ENCODE data around the gene GALNT11. TPM values are rescaled to one million over a fixed set of nuclear protein-coding genes. Genes with fewer than 3 reads are reported as not detected.

Gene GALNT11
- total and polyA plus RNA-seq, 5 donors: 18.1 to 26.8 (median 26.0) TPM

DNA sequence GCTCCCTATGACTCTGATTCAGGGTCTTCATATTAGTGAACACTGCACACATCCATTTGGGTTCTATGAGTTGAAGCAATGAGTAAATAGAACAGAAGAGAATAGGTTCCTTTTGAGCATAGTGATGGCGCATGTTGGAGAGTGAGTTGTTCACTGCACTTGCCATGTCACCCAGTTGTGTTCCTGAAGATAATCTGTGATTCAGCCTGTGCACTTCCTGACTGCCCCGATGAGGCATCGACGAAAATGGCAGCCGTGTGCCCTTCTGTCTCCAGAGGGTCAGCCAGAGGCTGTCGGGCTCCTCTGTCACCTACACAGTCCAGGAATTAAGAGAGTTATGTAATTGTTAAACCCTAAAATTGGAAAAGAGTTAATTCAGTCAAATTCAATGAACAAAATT, 94.7 kb downstream of the GALNT11 start:
- WGBS: 90% methylated on average over 6 of the region's 6 CpGs
- DNase-seq (no peak), ATAC-seq (no peak)
- Histone ChIP-seq H3K4me3 (ENCODE audit: low read length) (no peak overlapping the region), H3K27me3 (ENCODE audit: control insufficient read depth, insufficient read depth) (no peaks in the 10 kb centered on the region), H3K27ac (ENCODE audit: low read length) (no peak overlapping the region), H3K4me1 (ENCODE audit: control insufficient read depth, insufficient read depth, low read length) (no peaks in the 10 kb centered on the region), H3K9me3 (ENCODE audit: control insufficient read depth, low read length) (no peaks in the 10 kb centered on the region)
- intact Hi-C loops (cut with DNase I): no loop called here

- no peak for ATAC-seq
- intact Hi-C loops (cut with DNase I): no loop called here
- 95% methylated on average over 7 of the region's 7 CpGs for WGBS
Measured at GRCh38 chr7:152120776-152121175, 95.3 kb downstream of the GALNT11 start.

DNA sequence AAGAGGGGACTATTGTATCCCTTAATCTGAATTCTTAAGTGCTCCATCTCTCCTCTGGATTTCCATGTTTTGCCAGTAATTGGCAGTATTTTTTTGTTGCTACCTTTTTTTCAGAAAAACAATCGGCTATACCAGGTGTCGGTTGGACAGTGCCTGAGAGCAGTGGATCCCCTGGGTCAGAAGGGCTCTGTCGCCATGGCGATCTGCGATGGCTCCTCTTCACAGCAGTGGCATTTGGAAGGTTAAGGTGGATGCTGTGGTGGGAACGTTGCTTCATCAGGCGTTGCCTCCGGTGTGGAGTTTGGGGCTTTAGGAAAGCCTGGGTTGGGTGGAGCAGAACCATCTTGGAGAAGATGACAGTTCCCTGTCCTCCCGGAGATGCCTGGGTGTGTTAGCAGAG, 96.0 kb downstream of the GALNT11 start:
- intact Hi-C loops (cut with DNase I): no loop called here
- Histone ChIP-seq H3K9me3 (ENCODE audit: control insufficient read depth, low read length) (no peaks in the 10 kb centered on the region), H3K4me3 (ENCODE audit: low read length) (no peak overlapping the region), H3K27me3 (ENCODE audit: control insufficient read depth, insufficient read depth) (no peaks in the 10 kb centered on the region), H3K4me1 (ENCODE audit: control insufficient read depth, insufficient read depth, low read length) (no peaks in the 10 kb centered on the region), H3K27ac (ENCODE audit: low read length) (no peak overlapping the region)
- DNase-seq (no peak), ATAC-seq (no peak)
- WGBS: 93% methylated on average over 9 of the region's 9 CpGs

More at GRCh38 chr7:152120776-152121175, 95.3 kb downstream of the GALNT11 start:
- no peaks in the 10 kb centered on the region for H3K9me3 ChIP-seq (ENCODE audit: control insufficient read depth, low read length)
- no peak for DNase-seq
- H3K4me1 ChIP-seq (ENCODE audit: control insufficient read depth, insufficient read depth, low read length): no peaks in the 10 kb centered on the region
- no peak overlapping the region for H3K27ac ChIP-seq (ENCODE audit: low read length)
- no peak overlapping the region for H3K4me3 ChIP-seq (ENCODE audit: low read length)
- no peaks in the 10 kb centered on the region for H3K27me3 ChIP-seq (ENCODE audit: control insufficient read depth, insufficient read depth)

- intact Hi-C loops (cut with DNase I): no loop called here
- H3K9me3 ChIP-seq (ENCODE audit: control insufficient read depth, low read length): no peaks in the 10 kb centered on the region
- ATAC-seq: no peak
- no peak for DNase-seq
- 94% methylated on average over 1 of the region's 1 CpG for WGBS
- no peak overlapping the region for H3K27ac ChIP-seq (ENCODE audit: low read length)
- no peaks in the 10 kb centered on the region for H3K4me1 ChIP-seq (ENCODE audit: control insufficient read depth, insufficient read depth, low read length)
- H3K27me3 ChIP-seq (ENCODE audit: control insufficient read depth, insufficient read depth): no peaks in the 10 kb centered on the region
- no peak overlapping the region for H3K4me3 ChIP-seq (ENCODE audit: low read length)
Measured at GRCh38 chr7:152122540-152122939, 97.1 kb downstream of the GALNT11 start.

GRCh38 chr7:152126741-152127140, 101.3 kb downstream of the GALNT11 start:
- Histone ChIP-seq H3K27ac (ENCODE audit: low read length) (no peak overlapping the region), H3K27me3 (ENCODE audit: control insufficient read depth, insufficient read depth) (no peaks in the 10 kb centered on the region), H3K4me1 (ENCODE audit: control insufficient read depth, insufficient read depth, low read length) (no peaks in the 10 kb centered on the region), H3K4me3 (ENCODE audit: low read length) (no peak overlapping the region), H3K9me3 (ENCODE audit: control insufficient read depth, low read length) (no peaks in the 10 kb centered on the region)
- ATAC-seq: no peak
- peak in 1 of 3 donors; percentile 54 for DNase-seq
- WGBS: 90% methylated on average over 7 of the region's 7 CpGs
- intact Hi-C loops (cut with DNase I): no loop called here

- ATAC-seq: no peak
- no peak for DNase-seq
- Histone ChIP-seq H3K9me3 (ENCODE audit: control insufficient read depth, low read length) (no peaks in the 10 kb centered on the region), H3K4me1 (ENCODE audit: control insufficient read depth, insufficient read depth, low read length) (no peaks in the 10 kb centered on the region), H3K4me3 (ENCODE audit: low read length) (no peak overlapping the region), H3K27me3 (ENCODE audit: control insufficient read depth, insufficient read depth) (no peaks in the 10 kb centered on the region), H3K27ac (ENCODE audit: low read length) (no peak overlapping the region)
- intact Hi-C loops (cut with DNase I): no loop called here
- 96% methylated on average over 19 of the region's 19 CpGs for WGBS
Measured at GRCh38 chr7:152127229-152127628, 101.8 kb downstream of the GALNT11 start.

DNA sequence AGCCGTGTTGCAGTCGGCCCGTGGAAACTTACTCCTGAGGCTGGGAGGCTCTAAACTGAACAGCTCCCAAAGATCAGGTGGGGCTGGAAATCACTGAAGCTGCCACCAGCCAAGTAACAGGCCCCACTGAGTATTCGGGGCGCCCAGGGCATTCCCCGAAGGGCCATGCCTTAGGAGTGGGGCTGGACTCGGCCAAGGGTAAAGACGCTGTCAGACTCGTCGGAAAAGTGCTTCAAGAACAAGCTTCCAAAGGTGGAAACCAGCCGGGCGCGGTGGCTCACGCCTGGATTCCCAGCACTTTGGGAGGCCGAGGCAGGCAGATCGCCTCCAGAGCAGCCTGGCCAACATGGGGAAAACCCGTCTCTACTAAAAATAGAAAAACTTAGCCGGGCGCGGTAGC, 102.8 kb downstream of the GALNT11 start:
- Histone ChIP-seq H3K27me3 (ENCODE audit: control insufficient read depth, insufficient read depth) (no peaks in the 10 kb centered on the region), H3K27ac (ENCODE audit: low read length) (no peak overlapping the region), H3K4me3 (ENCODE audit: low read length) (no peak overlapping the region), H3K9me3 (ENCODE audit: control insufficient read depth, low read length) (no peaks in the 10 kb centered on the region), H3K4me1 (ENCODE audit: control insufficient read depth, insufficient read depth, low read length) (no peaks in the 10 kb centered on the region)
- 98% methylated on average over 20 of the region's 20 CpGs for WGBS
- intact Hi-C loops (cut with DNase I): no loop called here
- ATAC-seq: no peak
- DNase-seq: no peak

GRCh38 chr7:152128741-152129461, 103.4 kb downstream of the GALNT11 start:
- DNase-seq (peak in 1 of 3 donors; percentile 49), ATAC-seq (no peak)
- WGBS: 98% methylated on average over 60 of the region's 60 CpGs
- Histone ChIP-seq H3K27me3 (ENCODE audit: control insufficient read depth, insufficient read depth) (no peaks in the 10 kb centered on the region), H3K9me3 (ENCODE audit: control insufficient read depth, low read length) (no peaks in the 10 kb centered on the region), H3K27ac (ENCODE audit: low read length) (no peak overlapping the region), H3K4me1 (ENCODE audit: control insufficient read depth, insufficient read depth, low read length) (no peaks in the 10 kb centered on the region), H3K4me3 (ENCODE audit: low read length) (no peak overlapping the region)
- intact Hi-C loops (cut with DNase I): no loop called here

DNA sequence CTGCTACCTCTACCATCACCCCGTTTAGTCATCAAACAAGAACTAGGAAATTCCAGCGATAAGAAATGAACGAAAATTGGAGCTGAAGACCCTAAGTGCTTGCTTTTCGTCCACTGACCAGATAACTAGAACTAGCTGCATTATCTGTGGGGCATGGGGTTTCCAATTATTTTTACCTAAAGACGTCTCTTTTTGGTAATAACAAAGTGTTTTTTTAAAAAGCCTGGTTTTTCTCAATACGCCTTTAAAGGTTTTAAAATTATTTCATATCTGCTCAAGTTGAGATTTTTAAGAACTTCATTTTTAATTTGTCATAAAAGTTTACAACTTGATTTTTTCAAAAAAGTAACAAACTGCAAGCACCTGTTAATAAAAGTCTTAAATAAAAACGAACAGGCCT, 104.2 kb downstream of the GALNT11 start:
- DNase-seq (no peak), ATAC-seq (no peak)
- 91% methylated on average over 7 of the region's 7 CpGs for WGBS
- H3K27ac ChIP-seq (ENCODE audit: low read length): no peak overlapping the region
- no peak overlapping the region for H3K4me3 ChIP-seq (ENCODE audit: low read length)
- H3K9me3 ChIP-seq (ENCODE audit: control insufficient read depth, low read length): no peaks in the 10 kb centered on the region
- intact Hi-C loops (cut with DNase I): no loop called here
- H3K27me3 ChIP-seq (ENCODE audit: control insufficient read depth, insufficient read depth): no peaks in the 10 kb centered on the region
- H3K4me1 ChIP-seq (ENCODE audit: control insufficient read depth, insufficient read depth, low read length): no peaks in the 10 kb centered on the region

DNA sequence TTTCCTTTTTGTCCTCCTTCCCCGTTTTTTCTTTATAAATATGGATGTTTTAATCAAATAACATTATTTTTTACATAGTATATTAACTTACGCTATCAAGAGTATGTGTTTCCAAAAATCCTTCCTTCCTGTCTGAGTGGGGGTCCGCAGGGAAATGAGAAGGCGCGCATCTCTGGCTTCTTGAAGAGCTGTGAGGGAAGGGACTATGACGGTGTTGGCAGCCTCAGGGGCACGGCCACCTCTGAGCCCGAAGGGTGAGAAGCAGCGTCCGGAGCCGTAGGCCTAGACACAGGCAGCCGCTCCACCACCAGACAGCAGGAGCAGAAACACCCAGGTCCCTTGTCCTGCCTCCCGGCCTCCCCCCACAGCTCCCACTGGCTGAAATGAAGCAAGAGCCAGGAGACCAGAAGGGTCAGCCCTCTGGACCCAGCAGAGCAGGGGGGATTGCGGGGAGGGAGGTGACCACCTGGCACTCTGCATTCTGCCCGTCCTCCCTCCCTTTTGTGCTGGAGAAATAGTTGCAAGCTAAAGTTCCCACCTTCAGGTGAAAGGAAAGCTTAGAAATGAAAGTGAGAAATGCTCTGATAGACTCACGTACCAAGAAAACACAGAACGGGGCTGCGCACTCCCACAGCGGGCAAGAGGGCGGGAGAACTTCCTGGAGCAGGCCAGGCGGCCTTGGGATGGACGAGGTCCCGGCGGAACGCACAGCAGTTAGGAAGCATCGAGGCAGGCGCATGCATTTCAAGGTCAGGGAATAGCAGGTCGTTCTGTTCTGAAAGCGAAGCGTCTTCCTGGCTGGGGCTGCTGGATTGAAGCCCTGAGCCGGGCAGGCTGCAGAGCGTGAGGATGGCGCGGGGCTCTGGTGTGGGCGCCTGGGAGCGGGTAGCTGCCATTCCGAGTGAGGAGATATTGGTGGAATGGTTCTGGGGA, 105.5 kb downstream of the GALNT11 start:
- 95% methylated on average over 37 of the region's 37 CpGs for WGBS
- DNase-seq (peak in 1 of 3 donors; percentile 45), ATAC-seq (no peak)
- Histone ChIP-seq H3K27ac (ENCODE audit: low read length) (no peak overlapping the region), H3K4me3 (ENCODE audit: low read length) (no peak overlapping the region), H3K9me3 (ENCODE audit: control insufficient read depth, low read length) (no peaks in the 10 kb centered on the region), H3K27me3 (ENCODE audit: control insufficient read depth, insufficient read depth) (no peaks in the 10 kb centered on the region), H3K4me1 (ENCODE audit: control insufficient read depth, insufficient read depth, low read length) (no peaks in the 10 kb centered on the region)
- intact Hi-C loops (cut with DNase I): no loop called here

DNA sequence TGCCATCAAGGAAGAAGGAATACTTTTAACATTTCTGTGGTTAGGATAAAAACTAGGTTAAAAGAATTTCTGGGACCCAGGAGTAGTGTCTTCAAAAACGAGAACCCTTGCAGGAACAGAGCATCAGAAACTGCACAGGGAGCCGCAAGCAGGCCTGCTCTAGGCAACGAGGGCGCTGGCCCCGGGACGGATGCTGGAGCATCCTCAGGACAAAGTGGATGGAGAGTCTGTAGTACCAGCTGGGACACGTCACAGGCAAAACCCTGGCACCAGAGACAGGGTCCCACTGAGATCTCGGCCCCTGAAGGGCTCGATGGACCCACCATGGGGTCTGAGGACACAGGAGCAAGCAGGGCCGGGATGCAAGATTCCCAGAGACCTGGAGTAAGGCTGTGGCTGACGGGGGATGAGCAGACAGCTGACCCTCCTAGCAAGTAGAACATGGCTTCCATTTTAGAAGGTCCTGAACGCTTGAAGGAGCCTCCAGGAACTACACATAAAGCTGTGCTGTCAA, 106.6 kb downstream of the GALNT11 start:
- peak in 1 of 3 donors; percentile 45 for DNase-seq
- intact Hi-C loops (cut with DNase I): no loop called here
- WGBS: 93% methylated on average over 12 of the region's 12 CpGs
- Histone ChIP-seq H3K4me3 (ENCODE audit: low read length) (no peak overlapping the region), H3K9me3 (ENCODE audit: control insufficient read depth, low read length) (no peaks in the 10 kb centered on the region), H3K27ac (ENCODE audit: low read length) (no peak overlapping the region), H3K27me3 (ENCODE audit: control insufficient read depth, insufficient read depth) (no peaks in the 10 kb centered on the region), H3K4me1 (ENCODE audit: control insufficient read depth, insufficient read depth, low read length) (peaks cover 2% of the 10 kb centered on the region)
- ATAC-seq: no peak

Data from right cardiac atrium (tissue), 5 donors.